Progenitor cell of endocrine pancreas (in vitro differentiated cells): ENCODE data around the gene GUCY1A1. TPM values are rescaled to one million over a fixed set of nuclear protein-coding genes. Genes with fewer than 3 reads are reported as not detected.

Experiments used
- DNase-seq: peaks from one replicate; pipeline ENCODE4 v3.0.0; 2021; ENCODE audit warnings: low spot score; ENCODE audit not compliant: unreplicated experiment
- H3K27ac Mint-ChIP-seq: 2 replicates; pipeline ENCODE4 v1.8.0; 2021; ENCODE audit warnings: mild to moderate bottlenecking, moderate library complexity, mixed read lengths
- H3K27me3 Mint-ChIP-seq: 2 replicates; pipeline ENCODE4 v1.8.0; 2021; ENCODE audit warnings: mixed read lengths
- H3K36me3 Mint-ChIP-seq: 2 replicates; pipeline ENCODE4 v1.8.0; 2022; ENCODE audit warnings: mixed read lengths; ENCODE audit not compliant: insufficient read depth
- H3K4me1 Mint-ChIP-seq: 2 replicates; pipeline ENCODE4 v1.8.0; 2021; ENCODE audit warnings: low read depth, mixed read lengths
- H3K4me3 Mint-ChIP-seq: 2 replicates; pipeline ENCODE4 v1.8.0; 2021; ENCODE audit warnings: low read depth, mild to moderate bottlenecking, moderate library complexity, mixed read lengths
- H3K9me3 Mint-ChIP-seq: 2 replicates; pipeline ENCODE4 v1.8.0; 2021; ENCODE audit warnings: low read depth, mixed read lengths
- CTCF ChIP-seq: fragments of 200-600 bp; sonication (generic); IDR thresholded peaks from one replicate; pipeline ENCODE4 v1.5.0; 2021; ENCODE audit warnings: antibody characterized with exemption, mild to moderate bottlenecking; ENCODE audit not compliant: unreplicated experiment
- total RNA-seq: library from RNA; stranded (reverse); gene quantifications from 2 replicates; pipeline ENCODE4 v1.2.1, GENCODE V29; 2021

The GUCY1A1 gene
- total RNA-seq, 1 donor from 2014 or later: 4.7 TPM

DNA sequence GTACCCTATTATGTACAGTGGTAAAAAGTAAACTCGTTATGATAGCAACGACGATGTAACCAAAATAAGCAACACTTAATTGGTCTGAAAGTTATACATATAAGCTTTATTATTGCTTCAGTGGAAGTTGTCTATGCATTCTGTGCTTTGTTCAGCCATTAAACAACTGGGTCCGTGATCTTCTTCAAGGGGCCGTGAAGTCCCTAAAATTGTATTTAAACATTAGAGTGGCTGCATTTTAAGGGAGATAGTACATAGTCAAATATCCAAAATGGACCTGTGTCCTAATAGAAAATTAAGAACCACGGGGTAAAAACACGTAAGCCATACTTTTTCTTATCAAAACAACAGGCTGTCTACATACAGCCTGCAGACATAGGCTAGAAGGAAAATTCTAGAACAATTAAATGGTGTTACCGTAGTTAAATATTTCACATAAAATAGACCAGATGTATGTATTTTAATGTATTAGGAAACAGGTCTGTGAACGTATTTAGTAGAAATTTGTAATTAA is 2.1 kb downstream of the GUCY1A1 start:
- Mint-ChIP-seq H3K4me3 (peak overlapping the region; percentile 76), H3K4me1 (peaks cover 11% of the 10 kb centered on the region), H3K27ac (no peak overlapping the region), H3K9me3 (no peaks in the 10 kb centered on the region), H3K36me3 (peaks cover 2% of the 10 kb centered on the region), H3K27me3 (peaks cover 26% of the 10 kb centered on the region)
- no peak for TF ChIP-seq CTCF
- no peak for DNase-seq

- H3K4me3 Mint-ChIP-seq: no peak overlapping the region
- no peaks in the 10 kb centered on the region for H3K9me3 Mint-ChIP-seq
- peaks cover 3% of the 10 kb centered on the region for H3K27me3 Mint-ChIP-seq
- H3K27ac Mint-ChIP-seq: no peak overlapping the region
- TF ChIP-seq CTCF: no peak
- H3K36me3 Mint-ChIP-seq: peaks cover 2% of the 10 kb centered on the region
- no peak for DNase-seq
- peaks cover 16% of the 10 kb centered on the region for H3K4me1 Mint-ChIP-seq
Measured at GRCh38 chr4:155672342-155672741, 5.7 kb downstream of the GUCY1A1 start.

DNA sequence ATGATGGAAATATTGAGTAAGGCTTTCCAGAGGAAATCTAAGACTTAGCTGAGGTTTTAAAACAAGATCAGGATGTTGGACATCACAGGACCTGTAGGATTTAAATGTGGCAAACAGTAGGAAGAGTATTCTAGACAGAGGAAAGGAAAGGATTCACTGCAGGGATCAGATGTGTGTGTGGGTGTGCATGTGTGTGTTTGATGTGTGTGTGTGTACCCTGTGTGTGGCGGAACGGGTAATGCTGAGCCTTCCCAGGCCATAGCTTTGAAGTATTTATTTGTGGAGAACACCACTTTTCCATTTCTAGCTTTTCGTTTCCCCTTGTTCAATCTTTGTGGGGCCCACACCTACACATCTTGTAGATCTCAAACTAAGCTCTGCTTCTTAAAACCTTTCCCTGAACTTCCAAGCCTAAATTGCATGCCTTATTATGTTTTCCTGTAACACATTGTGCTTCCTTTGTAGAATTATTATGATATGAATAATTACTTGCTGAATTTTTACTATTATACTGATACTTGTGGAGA is 6.9 kb downstream of the GUCY1A1 start:
- peaks cover 3% of the 10 kb centered on the region for H3K27me3 Mint-ChIP-seq
- no peak for TF ChIP-seq CTCF

GRCh38 chr4:155674669-155675071 is 8.0 kb downstream of the GUCY1A1 start:
- peaks cover 13% of the 10 kb centered on the region for H3K4me1 Mint-ChIP-seq
- H3K4me3 Mint-ChIP-seq: no peak overlapping the region
- DNase-seq: no peak
- no peaks in the 10 kb centered on the region for H3K27me3 Mint-ChIP-seq
- H3K9me3 Mint-ChIP-seq: no peaks in the 10 kb centered on the region
- no peak for TF ChIP-seq CTCF
- peaks cover 2% of the 10 kb centered on the region for H3K36me3 Mint-ChIP-seq
- H3K27ac Mint-ChIP-seq: no peak overlapping the region

More for the DNA sequence above, 6.9 kb downstream of the GUCY1A1 start:
- Mint-ChIP-seq H3K27ac (no peak overlapping the region), H3K4me3 (no peak overlapping the region), H3K9me3 (no peaks in the 10 kb centered on the region), H3K36me3 (peaks cover 2% of the 10 kb centered on the region), H3K4me1 (peaks cover 13% of the 10 kb centered on the region)
- DNase-seq: no peak

- Mint-ChIP-seq H3K27me3 (no peaks in the 10 kb centered on the region), H3K27ac (no peak overlapping the region), H3K4me3 (no peak overlapping the region), H3K4me1 (peaks cover 13% of the 10 kb centered on the region), H3K36me3 (peaks cover 2% of the 10 kb centered on the region), H3K9me3 (no peaks in the 10 kb centered on the region)
- DNase-seq: no peak
- no peak for TF ChIP-seq CTCF
Measured at GRCh38 chr4:155675709-155676429, 9.2 kb downstream of the GUCY1A1 start.
